GM12891 (cell line): Measurements from ENCODE around the gene HMGCLL1.

Experiments
- DNase-seq: peaks from one replicate; pipeline ENCODE4 v3.0.0; 2011; ENCODE audit warnings: low spot score; ENCODE audit not compliant: insufficient read length
- FAIRE-seq: peaks from 2 replicates; lab custom pipeline; 2011; peaks lifted over from hg19 to GRCh38; lab: Jason Lieb, UNC
- PAX5 ChIP-seq: IDR thresholded peaks from 2 replicates; pipeline ENCODE4 v1.6.1; 2011; ENCODE audit warnings: low read length, moderate library complexity, mild to moderate bottlenecking; ENCODE audit not compliant: insufficient read depth, severe bottlenecking
- POLR2A ChIP-seq: IDR thresholded peaks from 2 replicates; pipeline ENCODE4 v1.6.1; 2011; ENCODE audit warnings: low read depth, low read length, control low read depth
- POLR2AphosphoS5 ChIP-seq: IDR thresholded peaks from 2 replicates; pipeline ENCODE4 v1.6.1; 2011; ENCODE audit warnings: low read depth, low read length, control low read depth
- POU2F2 ChIP-seq: IDR thresholded peaks from 2 replicates; pipeline ENCODE4 v1.6.1; 2011; ENCODE audit warnings: low read depth, mild to moderate bottlenecking, control low read depth, low read length, moderate library complexity
- SPI1 ChIP-seq: IDR thresholded peaks from 2 replicates; pipeline ENCODE4 v1.6.1; 2011; ENCODE audit warnings: low read depth, low read length, control low read depth
- TAF1 ChIP-seq: IDR thresholded peaks from 2 replicates; pipeline ENCODE4 v1.6.1; 2011; ENCODE audit warnings: low read depth, low read length, control low read depth

HMGCLL1 gene

GRCh38 chr6:55433446-55434130 is 145.4 kb downstream of the HMGCLL1 start:
- FAIRE-seq (no peak), DNase-seq (no peak)
- TF ChIP-seq TAF1 (no peak), PAX5 (no peak), POLR2A (no peak), POLR2AphosphoS5 (no peak), POU2F2 (no peak), SPI1 (no peak)

GRCh38 chr6:55423933-55424332 is 155.1 kb downstream of the HMGCLL1 start:
- TF ChIP-seq PAX5 (no peak), POU2F2 (no peak), TAF1 (no peak), POLR2AphosphoS5 (no peak)
- DNase-seq (no peak), FAIRE-seq (no peak)

DNA sequence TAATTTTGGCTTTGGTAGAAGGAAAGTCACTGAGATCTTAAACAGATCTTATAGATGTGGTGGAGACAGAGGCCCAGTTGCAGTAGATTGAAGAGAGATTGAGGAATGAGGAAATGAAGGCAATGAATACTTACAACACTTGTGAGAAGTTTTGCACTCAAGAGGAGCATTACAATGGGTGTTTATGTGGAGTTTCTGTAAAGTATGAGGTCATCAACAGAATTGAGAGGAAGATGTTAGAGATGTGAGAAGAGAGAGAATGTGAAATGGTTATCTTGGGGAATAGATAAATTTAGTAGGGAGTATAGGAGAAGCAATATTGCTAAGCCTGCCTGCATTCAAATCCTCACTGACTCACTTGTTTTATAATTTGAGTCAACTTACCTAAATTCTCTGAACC is 168.3 kb downstream of the HMGCLL1 start:
- no peak for TF ChIP-seq TAF1
- TF ChIP-seq SPI1, result no peak
- no peak for TF ChIP-seq POLR2A
- no peak for TF ChIP-seq POU2F2
- no peak for TF ChIP-seq POLR2AphosphoS5
- TF ChIP-seq PAX5, result no peak
- FAIRE-seq (no peak), DNase-seq (no peak)

GRCh38 chr6:55405474-55406235 is 173.3 kb downstream of the HMGCLL1 start:
- no peak for TF ChIP-seq TAF1
- TF ChIP-seq SPI1, result no peak
- TF ChIP-seq POLR2A, result no peak
- TF ChIP-seq POU2F2, result no peak
- TF ChIP-seq PAX5, result no peak
- TF ChIP-seq POLR2AphosphoS5, result no peak
- FAIRE-seq (no peak), DNase-seq (no peak)

DNA sequence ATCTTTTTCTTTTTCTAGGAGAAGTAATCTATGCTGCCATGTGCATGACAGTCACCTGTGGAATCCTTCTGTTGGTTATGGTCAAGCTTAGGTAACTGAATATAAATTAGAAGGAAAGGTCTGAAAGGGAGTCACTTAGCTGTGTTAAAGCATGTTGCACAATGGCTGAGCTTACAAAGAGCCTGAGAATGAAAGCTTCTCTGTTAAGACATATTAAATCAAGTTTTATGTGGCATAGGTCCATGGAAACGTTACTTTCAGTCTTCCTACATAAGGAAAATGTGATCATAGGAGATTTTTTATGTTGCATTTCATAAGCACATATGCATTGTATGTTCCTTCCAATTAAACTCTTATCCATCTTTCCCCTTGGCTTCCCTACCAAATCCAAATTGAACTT is 179.6 kb downstream of the HMGCLL1 start:
- FAIRE-seq, result no peak
- TF ChIP-seq POLR2A, result no peak
- no peak for TF ChIP-seq PAX5
- TF ChIP-seq POU2F2, result no peak
- no peak for TF ChIP-seq TAF1
- TF ChIP-seq POLR2AphosphoS5, result no peak
- no peak for TF ChIP-seq SPI1

DNA sequence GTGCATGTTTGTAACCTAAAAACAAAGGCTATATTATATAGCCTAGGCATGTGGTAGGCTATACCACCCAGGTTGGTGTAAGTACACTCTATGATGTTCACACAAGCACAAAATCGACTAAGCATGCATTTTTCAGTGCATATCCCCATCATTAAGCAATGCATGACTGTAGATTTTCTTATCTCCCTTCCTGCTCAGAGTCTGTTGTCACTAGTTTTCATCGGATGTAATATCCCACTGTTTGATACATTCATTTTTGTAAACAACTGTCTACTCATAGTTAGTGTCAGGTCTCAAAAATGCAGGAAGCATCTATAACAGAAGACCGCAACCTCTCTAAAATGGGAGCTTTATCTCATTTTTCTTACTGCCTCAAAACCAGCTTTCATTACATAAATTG is 181.0 kb downstream of the HMGCLL1 start:
- FAIRE-seq (no peak), DNase-seq (no peak)
- TF ChIP-seq SPI1 (no peak), PAX5 (no peak), POU2F2 (no peak), TAF1 (no peak), POLR2AphosphoS5 (no peak), POLR2A (no peak)

More for the DNA sequence above, 179.6 kb downstream of the HMGCLL1 start:
- DNase-seq, result no peak

DNA sequence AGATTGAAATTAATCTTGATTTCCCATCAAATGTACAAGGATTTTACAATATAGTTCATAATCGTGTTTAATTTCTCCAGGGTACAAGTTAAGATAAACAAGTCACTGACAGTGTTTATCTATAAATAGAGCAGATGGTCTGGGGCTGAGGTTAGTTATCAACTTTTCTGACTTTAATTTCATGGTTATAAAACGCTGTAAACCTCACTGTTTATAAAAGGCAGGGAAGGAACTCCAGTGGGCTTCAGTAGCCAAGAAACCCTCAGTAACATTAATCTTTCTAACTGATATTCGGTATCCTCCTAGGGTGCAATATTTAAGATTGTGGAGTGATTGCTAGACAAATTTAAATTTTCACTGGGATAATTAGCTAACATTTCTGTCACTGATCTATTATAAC is 183.1 kb downstream of the HMGCLL1 start:
- TF ChIP-seq POU2F2 (no peak), SPI1 (no peak)
- DNase-seq, result no peak
- no peak for FAIRE-seq

GRCh38 chr6:55388211-55388610 is 190.8 kb downstream of the HMGCLL1 start:
- FAIRE-seq (no peak), DNase-seq (no peak)
- TF ChIP-seq POU2F2 (no peak), TAF1 (no peak), POLR2AphosphoS5 (no peak)
